Skin of body (tissue), 2 donors: Measurements from ENCODE around the gene TMEM97. TPM values are rescaled to one million over a fixed set of nuclear protein-coding genes. Genes with fewer than 3 reads are reported as not detected.
"Not testable (repeated sequence)": the region's sequence is repeated elsewhere in the genome, so short reads cannot be mapped to it uniquely, and the experiment has no call there.

ENCODE experiments used
- DNase-seq: peaks from one replicate; lab custom pipeline; 2025; lab: John Stamatoyannopoulos, UW
- total RNA-seq: library from RNA; depleted of rRNA; stranded (reverse); fragments of >200 nt; gene quantifications from one replicate; pipeline ENCODE4 v1.2.3, GENCODE V29; 2014

Gene TMEM97
- total RNA-seq, result 24.3 TPM

DNA sequence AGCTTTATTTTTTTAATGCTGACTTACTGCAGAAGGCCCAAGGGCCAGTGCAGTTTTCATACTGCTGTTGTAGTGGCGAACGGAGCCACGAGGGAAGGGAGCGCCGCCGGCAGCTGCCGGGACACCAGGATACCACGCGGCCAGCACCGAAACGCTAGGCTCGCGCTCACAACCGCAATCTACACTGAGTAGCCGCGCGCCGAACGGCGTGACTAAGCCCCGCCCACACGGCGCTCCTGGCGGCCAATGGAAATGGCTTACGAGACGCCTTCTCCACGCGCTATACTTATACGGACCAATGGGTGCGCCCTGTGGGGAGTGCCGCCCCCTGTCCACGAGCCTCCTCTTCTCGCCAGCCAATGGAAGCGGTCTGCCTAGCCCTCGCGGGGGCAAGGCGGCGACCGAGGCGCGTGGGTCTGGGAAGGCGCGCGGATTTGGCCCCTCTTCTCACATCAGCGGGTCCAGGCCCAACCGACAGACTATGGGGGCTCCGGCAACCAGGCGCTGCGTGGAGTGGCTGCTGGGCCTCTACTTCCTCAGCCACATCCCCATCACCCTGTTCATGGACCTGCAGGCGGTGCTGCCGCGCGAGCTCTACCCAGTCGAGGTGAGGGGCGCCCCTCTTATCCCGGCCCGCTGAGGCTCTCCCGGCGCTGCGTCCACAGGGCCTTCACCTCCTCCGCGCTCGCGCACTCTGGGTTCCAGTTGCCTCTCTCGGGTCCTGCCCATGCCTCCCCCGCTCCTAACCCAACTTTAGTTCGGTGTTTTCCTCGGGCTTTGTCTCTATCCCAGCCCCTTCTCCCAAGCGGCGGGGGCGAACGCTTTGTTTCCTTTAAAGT is at the start of gene TMEM97:
TMEM97 (plus strand) TSS at position 442 of the 839 bp plus-strand sequence; CDS start at position 482, 40 bp downstream.
- peak; percentile 95 for DNase-seq

DNA sequence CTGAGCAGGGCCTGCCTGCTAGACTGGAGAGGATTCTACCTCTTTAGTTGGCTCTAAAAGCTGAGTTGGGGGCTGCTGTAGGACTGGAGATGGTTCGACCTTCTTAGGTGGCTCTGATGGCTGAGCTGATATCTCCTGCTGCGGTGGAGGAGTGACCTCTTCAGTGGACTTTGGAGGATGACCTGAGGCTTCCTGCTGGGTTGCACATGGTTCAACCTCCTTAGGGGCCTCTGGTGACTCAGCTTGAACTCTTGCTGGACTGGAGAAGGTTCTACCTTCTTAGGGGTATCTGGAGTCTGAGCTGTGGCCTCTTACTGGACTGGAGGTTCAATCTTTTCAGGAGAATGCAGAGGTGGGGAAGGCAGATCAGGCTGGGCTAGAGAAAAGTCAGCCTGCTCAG is 48.9 kb upstream of the TMEM97 start:
- DNase-seq, result no peak

DNA sequence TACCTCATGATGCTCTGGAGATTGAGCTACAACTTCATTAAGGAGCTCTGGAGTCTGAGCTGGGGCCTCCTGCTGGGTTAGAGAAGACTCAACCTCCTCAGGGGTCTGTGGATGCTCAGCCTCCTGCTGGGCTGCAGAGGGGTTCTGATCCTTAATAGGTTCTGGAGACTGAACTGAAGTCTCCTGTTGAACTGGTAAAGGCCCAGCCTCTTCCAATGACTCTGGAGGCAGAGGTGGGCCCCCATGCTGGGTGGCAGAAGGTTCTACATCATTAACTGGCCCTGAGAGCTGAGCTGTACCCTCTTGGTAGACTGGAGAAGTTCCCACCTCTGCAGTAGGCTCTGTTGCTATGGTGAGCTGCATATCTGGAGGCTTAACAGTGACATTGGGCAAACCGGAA is 48.1 kb upstream of the TMEM97 start:
- no peak for DNase-seq

DNA sequence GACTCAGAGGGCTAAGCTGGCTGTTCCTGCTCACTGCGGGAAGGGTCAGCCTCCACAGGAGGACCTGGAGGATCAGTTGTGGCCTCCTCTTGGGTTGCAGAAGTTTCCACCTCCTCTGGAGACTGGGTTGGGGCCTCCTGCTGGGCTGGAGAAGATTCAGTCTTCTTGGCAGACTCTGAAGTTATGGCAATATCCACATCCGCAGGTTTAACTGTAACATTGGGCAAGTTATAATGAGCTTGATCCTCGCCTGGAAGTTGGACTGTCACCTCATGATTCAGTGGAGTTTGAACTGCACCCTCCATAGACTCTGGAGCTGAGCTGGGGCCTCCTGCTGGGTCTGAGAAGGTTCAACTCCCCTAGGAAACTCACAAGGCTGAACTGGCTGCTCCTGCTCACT is 47.6 kb upstream of the TMEM97 start:
- DNase-seq, result no peak

DNA sequence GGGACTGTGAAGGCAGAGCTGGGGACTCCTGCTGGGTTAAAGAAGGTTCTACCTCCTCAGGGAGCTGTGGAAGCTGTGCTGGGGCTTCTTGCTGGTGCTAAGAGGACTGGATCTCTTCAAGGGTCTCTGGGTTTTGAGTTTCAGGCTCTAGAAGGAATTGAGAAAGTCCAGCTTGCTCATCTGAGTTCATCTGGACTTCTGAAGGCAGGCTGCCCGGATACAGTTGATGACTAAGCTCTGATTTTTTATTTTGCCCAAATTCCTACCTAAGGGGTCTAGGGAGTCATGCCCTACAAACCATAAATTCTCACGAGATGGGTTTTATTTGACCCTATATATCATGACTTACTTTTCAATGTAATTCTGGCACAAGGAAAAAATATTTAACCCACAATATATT is 46.8 kb upstream of the TMEM97 start:
- no peak for DNase-seq

DNA sequence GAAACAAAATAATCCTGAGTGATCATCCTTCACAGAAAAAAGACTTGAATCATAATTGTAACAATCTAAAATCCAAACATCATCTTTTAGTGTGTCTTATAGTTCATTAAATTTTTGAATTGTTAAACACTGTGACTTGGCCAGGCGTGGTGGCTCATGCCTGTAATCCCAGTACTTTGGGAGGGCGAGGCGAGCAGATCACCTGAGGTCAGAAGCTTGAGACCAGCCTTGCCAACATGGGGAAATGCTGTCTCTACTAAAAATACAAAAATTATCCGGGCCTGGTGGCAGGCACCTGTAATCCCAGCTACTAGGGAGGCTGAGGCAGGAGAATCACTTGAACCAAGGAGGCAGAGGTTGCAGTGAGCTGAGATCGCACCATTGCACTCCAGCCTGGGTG is 45.7 kb upstream of the TMEM97 start:
- DNase-seq, result not testable (repeated sequence)

DNA sequence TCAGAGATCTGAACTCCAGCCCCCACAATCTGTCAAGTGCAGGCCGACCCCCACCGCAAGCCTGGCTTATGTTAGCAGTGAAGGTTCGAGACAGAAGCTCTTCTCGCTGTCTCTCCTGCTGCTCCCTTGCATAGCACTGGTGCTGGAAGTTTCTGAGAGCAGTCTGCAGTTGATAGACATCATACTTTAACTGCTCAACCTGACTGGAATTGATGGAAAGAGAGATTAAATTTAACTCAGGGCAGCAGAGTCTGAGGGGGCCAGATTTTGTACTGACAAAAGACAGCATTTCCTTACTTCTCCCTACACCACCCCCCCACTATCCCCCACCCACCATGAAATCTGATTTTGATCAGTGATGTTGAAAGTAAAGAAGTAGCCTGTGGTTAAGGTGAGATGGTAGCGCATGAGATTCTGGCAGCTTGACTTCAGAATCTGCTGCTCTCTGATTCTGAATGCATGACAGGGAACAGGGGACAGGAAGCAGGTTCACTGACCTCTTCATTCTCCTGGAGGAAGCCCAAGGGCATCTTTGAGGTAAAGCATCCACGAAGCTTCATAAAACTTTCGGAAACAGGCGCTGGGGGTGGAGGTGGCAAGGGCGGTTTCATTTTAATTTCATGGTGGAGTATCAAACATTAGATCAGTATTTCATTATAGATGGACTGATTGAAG is 44.3 kb upstream of the TMEM97 start:
- DNase-seq, result no peak

DNA sequence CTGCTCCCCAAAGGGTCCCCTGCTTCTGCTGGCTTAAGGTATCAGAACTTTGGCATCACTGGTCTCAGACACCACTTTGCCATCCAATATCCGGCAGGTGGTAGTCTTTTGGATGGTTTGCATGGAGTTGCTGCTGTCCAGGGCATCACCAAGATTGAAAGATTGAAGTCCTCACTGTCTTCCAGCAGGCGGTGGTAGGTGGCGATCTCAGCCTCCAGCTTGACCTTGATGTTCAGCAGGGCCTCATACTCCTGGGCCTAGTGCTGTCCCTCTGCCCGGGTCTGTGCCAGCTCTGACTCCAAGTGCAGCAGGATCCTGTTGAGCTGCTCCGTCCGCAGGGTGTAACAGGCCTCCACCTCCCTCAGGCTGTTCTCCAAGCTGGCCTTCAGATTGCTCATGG is 43.0 kb upstream of the TMEM97 start:
- no peak for DNase-seq

DNA sequence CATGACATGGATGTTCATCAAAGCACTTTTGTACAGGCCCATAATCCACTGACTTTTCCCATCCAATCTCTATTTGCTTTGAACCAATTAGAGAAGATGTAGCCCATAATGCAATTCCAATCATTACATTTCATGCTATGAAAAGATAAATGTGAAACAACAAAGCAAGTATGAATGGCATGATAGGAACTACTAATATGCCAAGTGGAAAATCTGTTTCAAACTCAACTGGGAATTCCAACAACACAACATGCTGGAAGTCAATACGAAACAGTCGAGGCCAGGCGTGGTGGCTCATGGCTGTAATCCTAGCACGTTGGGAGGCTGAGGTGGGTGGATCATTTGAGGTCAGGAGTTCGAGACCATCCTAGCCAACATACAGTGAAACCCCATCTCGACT is 39.6 kb upstream of the TMEM97 start:
- no peak for DNase-seq

DNA sequence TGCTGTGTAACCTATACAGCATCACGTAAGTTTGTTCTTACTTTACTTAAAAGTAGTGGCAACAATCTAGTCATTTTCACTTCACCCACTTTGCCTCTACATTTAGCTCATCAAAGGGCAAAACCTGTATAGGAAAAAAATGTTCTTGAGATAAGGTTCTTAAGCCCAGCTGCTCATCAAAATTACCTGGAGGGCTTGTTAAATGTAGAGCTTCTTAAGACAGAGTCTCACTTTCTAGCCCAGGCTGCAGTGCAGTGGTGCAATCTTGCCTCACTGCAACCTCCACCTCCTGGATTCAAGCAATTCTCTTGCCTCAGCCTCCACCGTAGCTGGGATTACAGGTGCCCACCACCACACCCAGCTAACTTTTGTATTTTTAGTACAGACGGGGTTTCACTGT is 38.2 kb upstream of the TMEM97 start:
- no peak for DNase-seq

DNA sequence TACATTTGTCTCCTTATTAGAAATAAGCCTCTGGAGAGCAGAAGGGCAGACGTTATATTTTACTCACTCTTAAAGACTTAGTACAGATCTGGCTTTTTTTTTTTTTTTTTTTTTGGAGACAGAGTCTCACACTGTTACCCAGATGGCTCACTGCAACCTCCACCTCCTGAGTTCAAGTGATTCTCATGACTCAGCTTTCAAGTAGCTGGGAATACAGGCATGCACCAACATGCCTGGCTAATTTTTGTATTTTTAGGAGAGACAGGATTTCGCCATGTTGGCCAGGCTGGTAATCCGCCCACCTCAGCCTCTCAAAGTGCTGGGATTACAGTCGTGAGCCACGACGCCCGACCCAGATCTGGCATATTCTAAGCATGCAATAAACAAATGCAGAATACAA is 36.4 kb upstream of the TMEM97 start:
- DNase-seq, result no peak

DNA sequence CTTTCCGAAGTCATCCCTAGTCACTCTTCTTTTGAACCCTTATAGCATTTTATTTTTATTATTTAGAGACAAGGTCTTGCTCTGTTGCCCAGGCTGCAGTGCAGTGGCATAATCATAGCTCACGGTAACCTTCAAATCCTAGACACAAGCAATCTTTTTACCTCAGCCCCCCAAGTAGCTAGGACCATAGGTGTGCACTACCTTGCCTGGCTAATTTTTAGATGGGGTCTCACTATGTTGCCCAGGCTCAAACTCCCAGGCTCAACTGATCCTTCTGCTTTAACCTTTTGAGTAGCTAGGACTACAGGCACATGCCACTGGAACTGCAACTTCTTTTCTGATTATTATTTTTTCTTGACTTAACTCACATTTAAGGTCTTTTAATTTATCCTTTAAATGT is 33.0 kb upstream of the TMEM97 start:
- no peak for DNase-seq

DNA sequence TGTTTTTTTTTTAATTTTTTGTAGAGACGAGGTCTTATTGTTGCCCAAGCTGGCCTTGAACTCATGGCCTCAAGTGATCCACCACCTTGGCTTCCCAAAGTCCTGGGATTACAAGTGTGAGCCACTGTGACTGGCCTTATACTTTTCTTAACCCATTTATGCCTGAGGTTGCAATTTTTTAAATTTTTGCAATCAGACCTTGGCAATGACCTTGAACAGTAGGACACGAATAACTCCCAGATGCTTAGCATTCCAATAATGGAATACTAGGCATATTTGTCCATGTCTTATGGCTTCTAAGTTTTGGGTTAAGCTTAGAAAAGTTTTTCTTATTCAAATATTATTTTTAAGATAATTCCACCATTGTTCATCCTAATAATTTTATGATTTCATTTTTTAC is 28.3 kb upstream of the TMEM97 start:
- DNase-seq, result no peak

DNA sequence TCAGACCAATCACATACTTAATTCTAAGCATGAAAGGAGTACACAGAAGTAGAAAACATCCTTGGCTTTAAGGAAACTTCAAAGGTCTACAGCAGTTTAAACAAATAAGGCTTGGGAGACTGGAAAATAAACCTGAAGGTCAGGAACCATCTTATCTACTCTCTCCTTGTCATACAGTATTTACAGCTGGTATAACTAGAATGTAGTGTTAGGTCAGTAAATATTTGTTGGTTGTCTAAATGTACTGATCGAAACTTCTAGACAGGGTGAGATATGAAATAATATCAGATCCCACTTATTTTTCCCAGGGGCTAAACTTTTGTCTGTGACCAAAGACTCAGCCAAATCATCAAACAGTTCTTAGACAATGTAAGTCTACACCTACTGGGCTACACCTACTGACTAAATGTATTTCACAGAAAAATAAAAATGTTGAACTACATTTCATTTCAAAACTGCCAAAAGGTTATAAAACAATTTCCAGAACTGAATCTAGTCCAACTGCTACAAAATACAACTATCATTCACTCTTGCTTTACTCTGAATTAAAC is 27.1 kb upstream of the TMEM97 start:
- DNase-seq, result no peak

DNA sequence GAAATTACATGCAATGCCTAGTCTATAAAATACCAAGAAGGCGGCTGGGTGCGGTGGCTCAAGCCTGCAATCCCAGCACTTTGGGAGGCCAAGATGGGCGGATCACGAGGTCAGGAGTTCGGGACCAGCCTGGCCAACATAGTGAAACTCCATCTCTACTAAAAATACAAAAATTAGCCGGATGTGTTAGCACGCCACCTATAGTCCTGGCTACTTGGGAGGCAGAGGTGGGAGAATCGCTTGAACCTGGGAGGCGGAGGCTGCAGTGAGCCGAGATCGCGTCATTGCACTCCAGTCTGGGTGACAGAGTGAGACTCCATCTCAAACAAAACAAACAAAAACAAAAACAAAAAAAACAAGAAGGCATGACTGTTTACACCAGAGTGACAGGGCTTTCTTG is 26.1 kb upstream of the TMEM97 start:
- DNase-seq, result not testable (repeated sequence)

DNA sequence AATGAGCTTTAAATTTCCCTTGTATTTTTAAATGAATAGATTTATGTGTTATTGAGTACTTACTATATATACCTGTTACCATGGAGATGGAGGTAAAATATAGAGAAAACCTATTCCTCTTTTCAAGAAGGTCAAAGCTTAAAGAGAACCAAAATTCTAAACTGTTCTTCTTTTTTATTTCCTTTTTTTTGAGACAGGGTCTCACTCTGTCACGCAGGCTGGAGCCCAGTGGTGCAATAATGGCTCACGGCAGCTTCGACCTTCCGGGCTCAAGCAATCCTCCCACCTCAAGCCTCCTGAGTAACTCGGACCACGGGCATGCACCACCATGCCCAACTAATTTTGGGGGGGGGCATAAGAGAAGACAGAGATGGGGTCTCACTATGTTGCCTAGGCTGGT is 25.0 kb upstream of the TMEM97 start:
- DNase-seq, result no peak

DNA sequence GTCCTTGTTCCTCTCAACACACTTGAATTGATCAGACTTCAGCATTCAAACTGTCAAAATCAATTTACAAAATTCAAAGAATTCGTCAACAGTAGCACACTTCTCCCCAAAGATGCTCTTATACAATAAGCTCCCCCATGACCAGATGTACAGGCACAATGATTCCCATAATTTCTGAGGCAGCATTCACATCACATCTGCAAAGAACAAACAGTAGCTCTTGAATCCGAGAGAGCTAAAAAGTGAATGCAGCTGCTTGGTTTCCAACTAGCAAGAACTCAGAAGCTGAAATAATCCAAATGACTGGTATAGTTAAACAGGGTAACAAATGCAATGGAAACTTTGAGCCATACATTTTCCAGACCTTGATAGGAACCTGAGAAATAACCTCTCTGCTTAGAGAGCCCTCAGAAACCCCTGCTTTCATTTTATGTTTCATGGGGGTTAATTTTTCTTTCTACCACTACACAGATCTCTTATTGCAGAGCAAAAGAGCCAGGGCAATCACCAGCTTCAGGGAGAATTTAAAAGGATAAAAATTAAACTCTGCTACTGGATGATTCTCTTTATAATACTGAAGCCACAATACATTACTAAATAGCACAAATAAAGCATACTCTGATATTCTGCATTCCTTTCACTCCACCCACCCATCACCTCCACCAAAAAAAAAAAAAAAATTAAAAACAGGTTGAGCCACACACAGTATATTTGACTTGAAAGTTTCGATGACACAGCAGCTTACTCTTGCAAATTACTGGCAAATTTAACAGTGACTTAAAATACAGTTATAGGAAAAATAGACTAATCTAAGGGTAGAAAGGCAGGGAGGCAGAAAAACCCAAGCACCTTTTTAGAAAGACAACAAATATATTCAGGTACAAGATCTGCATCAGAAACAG is 23.1 kb upstream of the TMEM97 start:
- DNase-seq, result no peak

DNA sequence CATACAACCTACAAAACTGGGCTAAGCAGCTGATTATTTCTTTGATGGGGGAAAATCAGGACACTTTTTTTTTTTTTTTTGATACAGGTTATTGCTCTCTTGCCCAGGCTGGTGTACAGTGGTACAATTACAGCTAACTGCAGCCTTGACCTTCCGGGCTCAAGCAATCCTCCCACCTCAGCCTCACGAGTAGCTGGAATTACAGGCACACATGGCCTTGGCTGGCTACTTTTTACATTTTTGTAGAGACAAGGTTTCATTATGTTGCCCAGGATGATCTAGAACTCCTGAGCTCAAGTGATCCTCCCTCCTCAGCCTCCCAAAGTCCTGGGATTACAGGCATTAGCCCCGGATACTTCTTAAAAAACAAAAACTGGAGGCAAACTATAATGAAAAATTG is 20.6 kb upstream of the TMEM97 start:
- DNase-seq, result no peak

DNA sequence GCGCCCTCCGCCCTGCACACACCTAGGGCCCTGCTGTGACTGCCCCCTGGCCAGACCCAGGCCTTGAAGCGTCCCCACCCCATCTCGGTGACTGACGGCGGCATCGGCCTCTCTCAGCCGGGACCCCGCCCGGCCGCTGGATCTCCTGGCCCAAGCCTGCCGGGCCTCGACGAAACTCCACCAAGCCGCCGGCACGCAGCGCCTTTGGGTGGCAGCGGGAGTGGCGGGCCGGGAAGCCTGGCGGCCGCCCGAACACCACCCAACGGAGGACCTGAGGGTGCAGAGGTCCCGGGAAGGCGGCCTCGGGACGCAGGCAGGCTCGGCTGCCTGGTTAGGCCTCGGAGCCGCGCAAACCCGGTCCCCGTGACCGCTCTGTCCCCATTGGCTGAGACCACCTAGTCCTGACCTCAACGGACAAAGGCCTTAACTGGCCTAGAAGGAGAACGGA is 12.0 kb upstream of the TMEM97 start:
- DNase-seq, result no peak

DNA sequence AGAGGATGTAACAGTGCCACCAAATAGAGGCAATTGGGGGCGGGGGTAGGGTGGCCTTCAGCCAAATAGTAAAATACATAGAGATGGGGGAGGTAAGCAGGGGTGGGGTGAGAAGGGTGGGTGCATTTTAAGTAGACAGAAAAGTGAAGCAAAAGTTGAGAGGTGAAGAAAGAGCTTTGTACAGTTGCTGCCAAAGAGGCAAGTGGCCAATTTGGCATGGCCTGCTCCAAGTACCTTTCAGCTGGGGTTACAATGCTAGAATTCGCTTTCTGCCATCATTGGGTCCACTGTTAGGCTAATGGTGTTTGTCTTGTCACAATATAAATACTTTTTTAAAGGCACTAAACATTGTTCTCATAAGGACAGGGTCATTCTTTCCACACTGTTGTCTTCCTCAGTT is 5.2 kb upstream of the TMEM97 start:
- DNase-seq, result no peak

DNA sequence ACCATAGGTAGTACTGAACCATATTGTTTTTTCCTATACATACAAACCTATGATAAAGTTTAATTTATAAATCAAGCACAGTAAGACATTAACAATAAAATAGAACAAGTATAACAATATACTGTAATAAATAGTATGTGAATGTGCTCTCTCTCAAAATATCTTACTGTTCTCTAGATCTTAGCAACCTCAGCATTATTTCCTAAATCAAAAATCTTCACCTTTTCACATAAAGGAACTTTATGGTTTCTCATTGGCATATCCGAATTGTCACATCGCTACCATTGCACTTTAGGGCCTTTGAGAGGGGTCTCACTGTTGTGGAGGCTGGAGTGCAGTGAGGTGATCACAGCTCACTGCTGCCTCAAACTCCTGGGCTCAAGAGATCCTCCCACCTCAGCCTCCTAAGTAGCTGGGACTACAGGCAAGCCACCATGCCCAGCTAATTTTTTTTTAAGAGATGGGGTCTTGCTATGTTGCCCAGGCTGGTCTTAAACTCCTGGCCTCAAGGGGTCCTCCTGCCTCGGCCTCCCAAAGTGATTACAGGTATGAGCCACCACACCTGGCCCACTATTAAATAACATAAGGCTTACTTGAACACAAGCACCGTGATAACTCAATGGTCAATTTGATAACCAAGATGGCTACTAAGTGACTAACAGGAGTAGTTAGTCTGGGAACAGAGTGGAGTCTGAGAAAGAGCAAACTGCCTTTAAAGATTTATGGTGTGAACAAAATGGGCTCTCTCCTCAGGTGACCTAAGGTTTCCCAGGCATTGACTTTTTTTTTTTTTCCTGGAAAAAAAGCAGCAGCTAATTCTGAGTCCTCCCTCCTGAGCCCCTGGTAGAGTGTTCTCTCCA is 2.9 kb upstream of the TMEM97 start:
- no peak for DNase-seq
